ENCODE measurements around the gene SPRR3. TPM values are rescaled to one million over a fixed set of nuclear protein-coding genes. Genes with fewer than 3 reads are reported as not detected.

The SPRR3 gene, protein sequence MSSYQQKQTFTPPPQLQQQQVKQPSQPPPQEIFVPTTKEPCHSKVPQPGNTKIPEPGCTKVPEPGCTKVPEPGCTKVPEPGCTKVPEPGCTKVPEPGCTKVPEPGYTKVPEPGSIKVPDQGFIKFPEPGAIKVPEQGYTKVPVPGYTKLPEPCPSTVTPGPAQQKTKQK
- total RNA-seq: not detected in 2 replicates
- long read RNA-seq: 0 reads

GRCh38 chr1:153001382-153001781, at the start of gene SPRR3:
Gene SPRR3 (plus strand): TSS chr1:153001749. CDS start chr1:153003021, 1,272 bp downstream.
- Mint-ChIP-seq H3K4me1 (ENCODE audit: low read depth) (peaks cover 10% of the 10 kb centered on the region), H3K4me3 (ENCODE audit: low read depth) (no peak within 1 kb of the TSS), H3K27ac (no peak within 1 kb of the TSS), H3K27me3 (no peaks in the 10 kb centered on the region), H3K9me3 (ENCODE audit: low read depth) (peaks cover 5% of the 10 kb centered on the region), H3K36me3 (ENCODE audit: insufficient read depth) (no peaks in the 10 kb centered on the region)
- TF ChIP-seq CTCF (IDR thresholded peaks at IDR 0.05; ENCODE audit: unreplicated experiment): no peak
- DNase-seq (ENCODE audit: low spot score, unreplicated experiment): no peak

DNA sequence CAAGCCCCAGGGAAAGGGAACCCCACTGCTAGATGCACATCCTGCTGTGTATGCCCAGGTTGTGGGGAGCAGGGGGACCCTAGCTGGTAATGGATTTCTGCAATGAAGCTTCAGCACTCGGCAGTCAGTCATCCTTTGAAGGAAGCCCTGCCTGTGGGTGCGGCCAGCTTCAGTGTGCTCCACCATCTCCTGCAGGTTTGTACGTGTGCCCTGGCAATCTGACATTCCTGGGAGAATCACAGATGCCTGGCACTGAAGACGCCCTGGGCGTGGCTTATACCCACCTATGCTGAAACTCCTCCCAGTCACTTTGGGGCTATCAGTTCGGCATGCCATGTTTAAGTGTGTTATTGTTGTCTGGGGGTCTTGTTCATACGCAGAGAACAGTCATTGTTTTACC, 47.8 kb upstream of the SPRR3 start:
- no peak overlapping the region for H3K27ac Mint-ChIP-seq
- H3K36me3 Mint-ChIP-seq (ENCODE audit: insufficient read depth): no peaks in the 10 kb centered on the region
- no peaks in the 10 kb centered on the region for H3K4me1 Mint-ChIP-seq (ENCODE audit: low read depth)
- no peaks in the 10 kb centered on the region for H3K27me3 Mint-ChIP-seq
- H3K9me3 Mint-ChIP-seq (ENCODE audit: low read depth): peaks cover 23% of the 10 kb centered on the region
- no peak for TF ChIP-seq CTCF (IDR thresholded peaks at IDR 0.05; ENCODE audit: unreplicated experiment)
- H3K4me3 Mint-ChIP-seq (ENCODE audit: low read depth): no peak overlapping the region
- no peak for DNase-seq (ENCODE audit: low spot score, unreplicated experiment)

- no peak for DNase-seq (ENCODE audit: low spot score, unreplicated experiment)
- H3K27ac Mint-ChIP-seq: no peak overlapping the region
- H3K4me3 Mint-ChIP-seq (ENCODE audit: low read depth): no peak overlapping the region
- no peaks in the 10 kb centered on the region for H3K36me3 Mint-ChIP-seq (ENCODE audit: insufficient read depth)
- TF ChIP-seq CTCF (IDR thresholded peaks at IDR 0.05; ENCODE audit: unreplicated experiment): no peak
- H3K27me3 Mint-ChIP-seq: no peaks in the 10 kb centered on the region
- H3K4me1 Mint-ChIP-seq (ENCODE audit: low read depth): no peaks in the 10 kb centered on the region
- peaks cover 23% of the 10 kb centered on the region for H3K9me3 Mint-ChIP-seq (ENCODE audit: low read depth)
Measured at GRCh38 chr1:152954436-152954835, 47.1 kb upstream of the SPRR3 start.

- no peak for TF ChIP-seq CTCF (IDR thresholded peaks at IDR 0.05; ENCODE audit: unreplicated experiment)
- no peak for DNase-seq (ENCODE audit: low spot score, unreplicated experiment)
- H3K4me3 Mint-ChIP-seq (ENCODE audit: low read depth): no peak overlapping the region
- no peaks in the 10 kb centered on the region for H3K27me3 Mint-ChIP-seq
- H3K27ac Mint-ChIP-seq: no peak overlapping the region
- no peaks in the 10 kb centered on the region for H3K4me1 Mint-ChIP-seq (ENCODE audit: low read depth)
- H3K36me3 Mint-ChIP-seq (ENCODE audit: insufficient read depth): no peaks in the 10 kb centered on the region
- peaks cover 8% of the 10 kb centered on the region for H3K9me3 Mint-ChIP-seq (ENCODE audit: low read depth)
Measured at GRCh38 chr1:152957561-152957960, 44.0 kb upstream of the SPRR3 start.

- H3K36me3 Mint-ChIP-seq (ENCODE audit: insufficient read depth): no peaks in the 10 kb centered on the region
- H3K9me3 Mint-ChIP-seq (ENCODE audit: low read depth): peaks cover 6% of the 10 kb centered on the region
- H3K27me3 Mint-ChIP-seq: no peaks in the 10 kb centered on the region
- no peak overlapping the region for H3K4me3 Mint-ChIP-seq (ENCODE audit: low read depth)
- no peak for DNase-seq (ENCODE audit: low spot score, unreplicated experiment)
- no peak for TF ChIP-seq CTCF (IDR thresholded peaks at IDR 0.05; ENCODE audit: unreplicated experiment)
- H3K4me1 Mint-ChIP-seq (ENCODE audit: low read depth): no peaks in the 10 kb centered on the region
- no peak overlapping the region for H3K27ac Mint-ChIP-seq
Measured at GRCh38 chr1:152959273-152959672, 42.3 kb upstream of the SPRR3 start.
